GM21423 (cell line): ENCODE measurements around the gene HBZ.
"Not testable (repeated sequence)": the region's sequence is repeated elsewhere in the genome, so short reads cannot be mapped to it uniquely, and the experiment has no call there.

Experiments
- ATAC-seq: cut with Tn5 transposase; IDR thresholded peaks from one replicate; pipeline ENCODE4 v1.9.1; 2021; ENCODE audit warnings: mild to moderate bottlenecking, moderate library complexity; ENCODE audit not compliant: unreplicated experiment

The HBZ gene

GRCh38 chr16:152141-153128 lies at the start of gene HBZ:
HBZ (plus strand) TSS chr16:152644; CDS start chr16:152910, 266 bp downstream.
- no peak for ATAC-seq

GRCh38 chr16:104355-104754 lies 48.1 kb upstream of the HBZ start:
- no peak for ATAC-seq

DNA sequence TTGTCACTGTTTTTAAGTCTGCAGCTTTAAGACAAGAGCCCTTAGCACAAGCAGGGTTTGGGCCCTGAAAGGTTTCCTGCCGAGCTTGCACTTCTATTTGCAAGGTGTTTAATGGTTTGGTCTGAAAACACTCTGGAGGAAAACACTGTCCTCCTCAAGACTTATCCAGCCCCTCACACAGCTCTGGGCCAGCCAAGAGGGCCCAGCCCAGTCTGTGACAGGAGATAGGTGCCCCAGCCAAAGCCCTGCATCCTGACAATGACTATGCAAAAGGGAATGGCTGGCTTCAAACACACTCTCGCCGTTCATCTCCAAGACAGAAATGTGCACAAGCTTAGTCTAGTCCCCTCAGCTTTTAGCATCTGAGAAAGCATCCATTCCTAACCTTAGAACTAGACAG lies 47.5 kb upstream of the HBZ start:
- no peak for ATAC-seq

DNA sequence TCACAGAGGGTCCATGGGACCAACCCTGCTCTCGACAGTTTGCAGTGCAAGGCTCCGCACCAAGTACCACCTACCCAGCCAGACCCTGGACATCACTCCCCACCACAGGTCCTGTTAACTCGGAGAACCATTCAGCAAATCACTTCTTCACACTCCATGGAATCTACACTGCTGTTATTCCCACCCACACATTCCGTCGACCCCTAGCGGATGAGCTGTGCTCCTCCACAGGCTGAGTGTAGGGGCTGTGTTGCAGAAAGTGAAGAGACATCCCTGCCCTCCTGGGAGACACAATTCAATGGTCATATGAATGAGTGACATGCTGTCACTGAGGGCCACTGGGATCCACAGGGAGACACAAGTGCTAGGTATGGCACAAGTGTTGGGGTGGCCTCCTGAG lies 46.9 kb upstream of the HBZ start:
- ATAC-seq, result no peak

DNA sequence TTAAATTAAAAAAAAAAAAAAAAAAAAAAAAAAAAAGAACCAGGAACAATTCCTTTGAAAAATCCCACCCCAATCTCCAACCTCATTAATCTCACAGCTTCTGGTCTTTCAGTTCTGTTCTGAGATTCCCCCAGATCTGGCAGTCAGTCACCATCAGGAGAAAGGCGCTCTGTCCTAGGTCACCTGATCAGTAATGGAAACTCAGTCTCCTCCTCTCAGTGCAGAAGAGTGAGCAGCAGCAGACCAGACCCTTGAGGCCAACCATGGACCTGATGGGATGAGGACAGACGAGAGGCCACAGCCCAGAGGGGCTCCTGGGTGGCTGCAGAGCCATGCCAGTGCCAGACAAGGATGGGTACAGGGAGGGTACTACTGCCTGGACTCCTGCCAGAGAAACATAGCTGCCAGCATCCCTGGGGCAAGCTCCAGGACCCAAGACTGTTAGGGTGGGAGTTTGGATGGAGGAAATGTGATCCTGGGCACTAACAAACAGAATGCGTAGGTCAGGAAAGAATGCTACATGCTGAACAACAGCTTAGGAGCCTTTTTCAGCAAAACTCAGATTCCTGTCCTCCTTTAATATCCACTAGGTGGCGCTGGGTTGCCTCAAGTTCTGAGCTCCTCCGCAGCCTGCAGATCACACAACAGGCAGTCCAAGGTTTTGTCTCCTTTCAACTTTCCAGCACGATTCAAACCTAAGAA lies 45.7 kb upstream of the HBZ start:
- no peak for ATAC-seq

DNA sequence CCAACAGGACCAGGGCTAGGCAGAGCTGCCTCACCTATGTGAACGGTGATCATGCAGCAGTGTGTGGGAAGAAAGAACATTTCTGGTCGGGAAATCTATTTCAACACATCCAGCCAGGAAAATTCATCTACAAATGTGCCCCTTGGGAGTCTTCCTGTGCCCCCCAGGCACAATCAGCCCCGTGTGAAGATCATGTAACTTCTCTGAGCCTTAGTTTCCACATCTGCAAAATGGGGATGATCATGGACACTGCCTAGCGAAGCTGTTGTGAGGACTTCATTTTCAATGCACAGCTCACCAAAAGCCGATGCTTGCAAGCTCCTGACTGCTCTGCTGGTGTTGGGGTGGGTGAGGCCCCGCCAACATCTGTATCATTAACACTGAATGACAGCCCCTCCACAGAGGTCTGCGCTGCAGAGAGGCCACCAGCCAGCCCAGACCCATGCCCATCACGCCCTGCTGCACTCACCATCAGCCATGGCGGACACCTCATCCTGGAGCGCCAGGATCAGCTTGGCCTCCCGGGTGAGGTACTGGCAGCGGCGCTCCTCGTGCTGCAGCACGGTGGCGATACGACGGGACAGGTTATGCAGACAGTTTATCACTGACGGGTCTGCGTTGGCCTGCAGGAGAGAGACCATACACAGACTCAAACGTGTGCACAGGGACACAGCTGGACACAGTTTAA lies 40.1 kb upstream of the HBZ start:
- no peak for ATAC-seq

DNA sequence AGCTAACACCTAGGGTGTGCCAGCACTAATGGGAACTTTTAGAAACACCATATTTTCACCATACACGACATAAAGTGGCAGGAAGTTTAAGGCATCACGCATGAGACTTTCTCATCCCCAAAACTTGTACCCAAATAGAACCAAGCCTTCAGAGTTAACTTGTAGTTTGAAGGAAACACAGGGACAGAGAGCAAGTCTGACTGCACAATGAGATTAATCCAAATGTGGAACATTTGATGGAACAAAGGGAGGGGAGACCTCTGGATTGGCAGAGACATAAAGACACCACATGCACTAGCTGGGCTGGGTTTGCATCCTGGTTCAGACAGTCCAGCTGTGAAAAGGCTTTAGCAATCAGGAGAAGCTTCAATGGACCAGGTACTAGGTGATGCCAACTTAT lies 38.1 kb upstream of the HBZ start:
- no peak for ATAC-seq

GRCh38 chr16:116015-116414 lies 36.4 kb upstream of the HBZ start:
- ATAC-seq, result no peak

GRCh38 chr16:117379-118365 lies 34.8 kb upstream of the HBZ start:
- ATAC-seq, result no peak

DNA sequence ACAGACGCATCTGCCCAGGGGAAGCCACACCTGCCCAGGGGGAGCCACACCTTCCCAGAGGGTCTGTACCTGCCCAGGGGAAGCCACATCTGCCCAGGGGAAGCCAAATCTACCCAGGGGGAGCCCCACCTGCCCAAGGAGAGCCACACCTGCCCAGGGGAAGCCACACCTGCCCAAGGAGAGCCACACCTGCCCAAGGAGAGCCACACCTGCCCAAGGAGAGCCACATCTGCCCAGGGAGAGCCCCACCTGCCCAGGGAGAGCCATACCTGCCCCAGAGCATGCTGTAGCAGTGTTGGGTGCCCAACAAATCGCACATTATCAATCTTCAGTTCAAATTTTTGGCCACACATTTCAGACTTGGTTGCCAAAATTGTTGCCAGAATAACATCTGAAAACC lies 33.6 kb upstream of the HBZ start:
- no peak for ATAC-seq

GRCh38 chr16:119295-119694 lies 33.1 kb upstream of the HBZ start:
- no peak for ATAC-seq

DNA sequence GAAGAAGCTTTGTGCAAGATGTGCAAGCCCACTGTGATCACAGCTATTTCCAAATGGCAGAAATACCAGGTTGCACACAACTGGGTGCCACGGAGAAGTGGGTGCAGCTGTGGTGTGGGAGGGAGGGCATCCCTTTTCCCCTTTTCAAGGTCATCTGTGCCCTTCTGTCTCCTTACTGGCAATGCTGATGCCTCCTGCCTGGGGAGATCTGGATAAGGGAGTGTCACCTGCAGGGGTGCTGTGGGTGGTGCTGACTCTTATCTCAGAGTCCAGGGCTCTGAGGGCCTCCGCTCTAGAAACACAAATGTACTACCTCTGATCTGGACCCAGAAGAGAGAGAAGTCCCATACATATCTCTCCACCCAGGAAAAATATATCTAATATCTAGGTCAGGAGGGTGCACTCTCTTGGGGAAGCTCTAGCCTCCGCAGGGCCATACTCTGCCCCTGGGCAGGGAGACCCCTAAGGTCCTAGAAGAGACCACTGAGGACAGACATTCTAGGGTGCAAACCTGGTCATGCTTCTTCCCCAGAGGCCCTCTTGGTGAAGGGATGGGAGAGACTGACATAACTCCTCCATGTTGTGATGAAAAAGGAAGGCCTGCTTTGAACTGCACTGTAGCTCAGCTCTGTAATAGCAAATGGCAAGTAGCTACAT lies 32.5 kb upstream of the HBZ start:
- no peak for ATAC-seq

- no peak for ATAC-seq
Observed at GRCh38 chr16:120756-121155, 31.7 kb upstream of the HBZ start.

DNA sequence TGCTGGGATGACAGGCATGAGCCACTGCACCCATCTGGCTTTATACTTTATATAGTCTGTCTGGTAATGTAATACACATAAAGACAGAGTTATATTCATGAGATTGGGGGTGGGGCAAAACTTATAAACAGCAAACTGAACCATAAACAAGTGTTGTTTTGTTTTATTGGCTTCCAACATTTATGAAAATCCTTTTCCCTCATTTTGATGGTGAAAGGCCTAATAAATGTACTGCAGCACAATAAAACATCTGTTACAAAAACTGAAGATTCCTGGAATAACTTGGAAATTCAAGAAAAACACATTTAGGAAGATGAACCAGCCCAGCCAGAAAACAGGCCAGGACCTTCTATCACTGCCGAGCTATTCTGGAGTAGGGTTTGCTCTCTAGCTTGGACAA lies 30.1 kb upstream of the HBZ start:
- no peak for ATAC-seq

DNA sequence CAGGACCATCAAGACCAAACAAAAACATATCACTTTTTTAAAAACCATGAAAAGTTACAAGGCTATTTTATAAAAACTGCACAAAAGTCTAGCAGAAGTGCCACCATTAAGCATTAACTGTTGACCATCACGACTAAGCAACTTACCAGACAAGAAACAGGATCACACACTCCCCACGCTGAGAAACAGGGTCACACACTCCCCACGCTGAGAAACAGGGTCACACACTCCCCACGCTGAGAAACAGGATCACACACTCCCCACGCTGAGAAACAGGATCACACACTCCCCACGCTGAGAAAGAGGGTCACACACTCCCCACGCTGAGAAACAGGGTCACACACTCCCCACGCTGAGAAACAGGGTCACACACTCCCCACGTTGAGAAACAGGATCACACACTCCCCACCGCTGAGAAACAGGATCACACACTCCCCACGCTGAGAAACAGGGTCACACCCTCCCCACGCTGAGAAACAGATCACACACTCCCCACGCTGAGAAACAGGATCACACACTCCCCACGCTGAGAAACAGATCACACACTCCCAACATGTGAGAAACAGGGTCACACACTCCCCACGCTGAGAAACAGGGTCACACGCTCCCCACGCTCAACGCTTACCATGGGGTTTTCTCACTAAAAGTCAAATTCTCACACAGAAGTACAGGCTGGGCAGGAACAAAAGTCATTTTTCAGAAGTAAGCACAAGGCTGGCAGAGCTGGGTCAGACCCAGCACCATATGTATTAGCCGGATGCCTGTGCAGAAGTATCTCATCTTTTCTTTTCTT lies 28.7 kb upstream of the HBZ start:
- ATAC-seq, result not testable (repeated sequence)

DNA sequence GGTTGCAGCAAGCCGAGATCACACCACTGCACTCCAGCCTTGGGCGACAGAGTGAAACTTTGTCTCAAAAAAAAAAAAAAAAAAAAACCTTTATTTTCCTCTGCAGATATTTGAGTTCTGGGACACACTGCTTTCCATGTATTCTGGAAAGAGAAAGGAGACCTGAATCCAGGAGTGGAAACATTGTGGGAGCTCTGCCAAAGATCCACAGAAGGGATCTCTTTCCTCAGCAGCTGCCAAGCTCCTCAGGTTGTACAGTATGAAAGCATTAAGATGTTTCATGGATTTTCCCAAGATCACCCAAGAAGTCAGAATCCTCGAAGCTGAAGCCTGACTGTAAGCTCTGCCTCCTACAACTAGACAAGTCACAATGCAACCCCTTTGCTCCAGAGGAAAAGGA lies 27.4 kb upstream of the HBZ start:
- no peak for ATAC-seq

DNA sequence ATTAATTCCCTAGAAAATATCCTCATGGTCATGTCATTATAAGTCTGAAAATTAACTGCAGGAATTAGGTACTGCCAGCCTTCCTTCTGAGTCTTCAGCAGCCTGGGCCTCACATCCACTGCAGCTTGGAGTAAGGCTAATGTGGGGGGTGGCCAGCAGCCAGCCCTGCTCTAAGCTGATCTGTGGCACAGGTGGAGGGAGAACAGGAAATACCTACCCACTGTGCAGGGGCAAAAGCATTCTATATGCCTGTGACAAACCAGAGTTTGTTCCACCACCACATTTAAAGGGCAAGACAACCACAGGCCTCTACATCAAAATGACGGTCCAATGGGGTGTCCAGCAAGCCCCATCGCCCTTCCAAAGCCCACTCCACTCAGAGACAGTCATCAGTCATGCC lies 23.4 kb upstream of the HBZ start:
- ATAC-seq, result no peak

DNA sequence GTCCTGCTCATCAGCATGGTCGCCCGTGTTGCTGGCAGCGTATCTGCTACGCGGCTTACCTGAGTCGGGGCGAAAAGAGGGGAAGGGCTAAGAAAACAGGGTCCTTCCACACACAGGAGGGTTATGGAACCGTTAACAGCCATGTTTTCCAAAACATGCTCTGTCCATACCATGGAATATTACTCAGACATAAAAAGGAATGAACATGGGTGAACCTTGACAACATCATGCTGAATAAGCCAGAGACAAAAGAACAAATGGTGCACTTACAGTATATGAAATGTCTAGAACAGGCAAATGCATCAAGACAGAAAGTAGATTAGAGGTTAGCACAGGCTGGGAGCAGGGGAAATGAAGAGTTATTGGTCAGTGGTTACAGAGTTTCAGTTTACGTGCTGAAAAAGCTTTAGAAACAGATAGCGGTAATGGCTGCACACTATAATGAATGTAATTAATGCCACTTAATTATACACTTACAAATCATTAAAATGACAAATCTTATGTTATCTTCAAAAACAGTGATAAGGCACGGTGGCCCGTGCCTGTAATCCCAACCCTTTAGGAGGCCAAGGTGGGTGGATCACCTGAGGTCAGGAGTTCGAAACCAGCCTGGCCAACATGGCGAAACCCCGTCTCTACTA lies 21.8 kb upstream of the HBZ start:
- ATAC-seq, result no peak

GRCh38 chr16:132120-132519 lies 20.3 kb upstream of the HBZ start:
- no peak for ATAC-seq
